NCI-H2227 (cell line): ENCODE measurements around the gene ROR1.
"Not testable (repeated sequence)": the region's sequence is repeated elsewhere in the genome, so short reads cannot be mapped to it uniquely, and the experiment has no call there.

Experiments used
- DNase-seq: peaks from one replicate; lab custom pipeline; 2025; ENCODE audit not compliant: unreplicated experiment; lab: John Stamatoyannopoulos, UW

Gene ROR1

DNA sequence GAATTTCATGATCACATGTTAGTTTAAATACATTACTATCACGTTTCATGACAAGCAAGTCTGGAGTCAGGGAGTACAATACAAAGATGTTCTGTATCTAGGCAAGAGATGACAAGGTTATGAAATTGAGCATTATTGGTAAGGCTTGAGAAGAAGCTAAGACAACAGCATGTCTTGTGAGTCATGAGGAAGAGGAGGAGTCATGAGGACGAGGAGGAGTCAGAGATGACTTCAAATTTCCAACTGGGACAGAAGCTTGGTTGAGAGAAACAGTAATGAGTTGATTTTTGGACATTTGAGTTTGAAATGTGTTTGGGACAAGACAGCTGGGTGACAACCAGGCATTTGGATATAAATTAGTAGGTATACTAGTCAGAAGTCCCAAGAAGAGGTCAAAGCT lies 425.3 kb downstream of the ROR1 start:
- DNase-seq: no peak

DNA sequence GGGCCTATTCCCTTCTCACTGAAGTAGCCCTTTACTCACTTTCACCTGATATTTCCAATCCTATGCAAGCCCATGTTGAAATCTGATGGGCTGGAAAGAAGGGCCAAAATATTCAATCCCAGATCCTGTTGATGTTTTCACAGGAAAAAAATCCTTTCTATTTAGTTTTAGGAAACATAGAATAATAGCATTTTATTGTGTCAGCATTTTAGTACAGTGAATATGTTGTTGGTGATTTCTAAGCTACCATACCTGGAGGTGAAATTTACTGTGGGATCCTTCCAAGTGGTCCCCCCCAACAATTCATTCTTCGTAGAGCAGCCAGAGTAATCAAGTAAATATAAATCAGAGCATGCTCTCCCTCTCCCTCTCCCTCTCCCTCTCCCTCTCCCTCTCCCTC lies 426.2 kb downstream of the ROR1 start:
- DNase-seq: no peak

DNA sequence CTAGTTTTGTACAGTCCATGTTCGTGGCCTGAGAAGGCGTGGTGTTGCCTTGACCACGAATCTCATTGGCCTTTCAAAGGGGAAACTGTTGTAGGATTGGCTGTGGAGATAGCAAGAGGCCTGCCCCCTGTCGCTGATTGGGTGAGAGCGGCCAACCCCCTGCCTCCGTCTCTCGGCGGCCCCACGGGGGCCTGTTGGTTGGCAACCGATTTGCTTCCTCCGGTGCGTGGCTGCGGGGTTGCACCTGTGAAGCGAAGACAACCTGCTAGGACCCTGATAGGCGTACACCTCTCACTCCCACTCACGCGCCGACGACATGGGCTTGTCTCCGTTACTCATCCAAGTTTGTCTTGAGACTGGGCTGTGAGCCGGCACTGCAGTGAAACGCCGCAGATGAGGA lies 429.6 kb downstream of the ROR1 start, which contains the start of gene UBE2U:
Gene UBE2U (plus strand): TSS at position 204 of the 400 bp plus-strand sequence. CDS start 428 bp downstream, outside the sequence.
- no peak for DNase-seq

DNA sequence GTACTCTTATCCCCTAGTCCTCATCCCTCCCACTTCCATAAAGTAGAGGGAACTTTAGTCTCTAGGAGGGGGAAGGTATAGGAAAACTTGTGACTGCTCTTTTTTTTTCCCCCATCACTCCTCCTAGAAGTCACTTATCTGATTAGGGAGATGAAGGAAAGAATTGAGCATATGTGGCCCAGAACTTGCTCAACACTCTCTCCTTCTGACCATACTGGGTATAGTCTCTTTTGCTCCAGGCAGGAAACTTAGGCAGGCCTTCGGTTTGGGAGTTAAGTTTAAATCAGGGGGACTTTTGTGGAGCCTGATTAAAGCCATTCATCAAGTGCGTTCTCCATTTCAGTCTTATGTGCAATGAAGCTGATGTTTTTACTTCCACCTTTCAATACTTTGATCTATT lies 435.4 kb downstream of the ROR1 start:
- DNase-seq: no peak

DNA sequence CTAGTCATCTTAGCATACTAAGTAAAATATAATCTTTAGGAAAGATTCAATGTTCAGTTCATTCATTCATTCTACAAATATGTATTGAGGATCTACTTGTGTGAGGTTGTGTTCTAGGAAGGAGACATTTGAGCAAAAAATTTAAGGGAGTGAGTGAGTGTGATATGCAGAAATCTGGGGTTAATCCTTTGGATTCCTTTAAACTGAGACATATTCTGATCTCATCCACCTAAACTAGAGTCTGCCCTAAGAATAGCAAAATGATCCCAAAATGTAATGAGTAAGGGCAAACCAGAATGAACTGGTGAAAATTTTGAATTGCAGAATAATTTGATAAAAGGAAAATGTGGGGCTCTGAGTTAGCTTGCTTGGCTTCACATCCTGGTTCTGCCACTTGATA lies 438.2 kb downstream of the ROR1 start:
- DNase-seq: no peak

DNA sequence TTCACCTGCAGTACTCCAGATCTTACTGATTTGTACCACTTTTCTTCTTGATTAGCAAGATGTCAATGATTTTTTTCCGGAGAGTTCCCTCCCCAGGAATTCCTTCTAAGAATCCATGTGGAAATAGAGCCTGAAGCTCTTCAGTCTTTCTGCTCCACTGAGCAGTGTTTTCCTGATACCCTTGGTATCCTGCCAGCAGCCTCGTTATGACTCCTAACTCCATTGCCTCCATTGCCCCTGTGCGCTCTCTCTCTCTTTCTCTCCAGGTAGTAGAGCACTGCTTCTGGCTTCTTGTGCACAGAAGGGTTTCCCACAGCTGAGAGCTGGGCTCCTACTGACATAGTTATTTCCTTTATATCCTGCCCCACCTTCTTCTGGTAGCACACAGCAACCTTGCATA lies 441.8 kb downstream of the ROR1 start:
- DNase-seq: no peak

DNA sequence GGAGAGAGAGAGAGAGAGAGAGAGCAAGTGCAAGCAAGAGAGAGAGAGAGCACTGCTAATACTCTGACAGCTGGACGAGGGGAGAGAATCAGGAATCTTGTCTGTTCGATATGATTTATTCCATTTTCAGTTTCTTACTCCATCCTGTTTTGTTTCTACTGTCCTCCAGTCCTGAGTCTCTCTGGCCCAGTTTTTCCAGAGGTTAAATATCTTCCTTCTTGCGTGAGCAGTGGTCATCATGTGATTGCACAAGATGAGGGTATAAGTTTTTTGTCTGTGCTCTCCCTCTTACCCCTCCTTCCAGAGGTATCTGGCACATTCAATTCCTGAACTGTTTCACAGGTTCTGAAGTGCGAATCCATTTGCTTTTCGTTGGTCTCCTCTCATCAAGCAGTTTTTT lies 446.4 kb downstream of the ROR1 start:
- DNase-seq: no peak

DNA sequence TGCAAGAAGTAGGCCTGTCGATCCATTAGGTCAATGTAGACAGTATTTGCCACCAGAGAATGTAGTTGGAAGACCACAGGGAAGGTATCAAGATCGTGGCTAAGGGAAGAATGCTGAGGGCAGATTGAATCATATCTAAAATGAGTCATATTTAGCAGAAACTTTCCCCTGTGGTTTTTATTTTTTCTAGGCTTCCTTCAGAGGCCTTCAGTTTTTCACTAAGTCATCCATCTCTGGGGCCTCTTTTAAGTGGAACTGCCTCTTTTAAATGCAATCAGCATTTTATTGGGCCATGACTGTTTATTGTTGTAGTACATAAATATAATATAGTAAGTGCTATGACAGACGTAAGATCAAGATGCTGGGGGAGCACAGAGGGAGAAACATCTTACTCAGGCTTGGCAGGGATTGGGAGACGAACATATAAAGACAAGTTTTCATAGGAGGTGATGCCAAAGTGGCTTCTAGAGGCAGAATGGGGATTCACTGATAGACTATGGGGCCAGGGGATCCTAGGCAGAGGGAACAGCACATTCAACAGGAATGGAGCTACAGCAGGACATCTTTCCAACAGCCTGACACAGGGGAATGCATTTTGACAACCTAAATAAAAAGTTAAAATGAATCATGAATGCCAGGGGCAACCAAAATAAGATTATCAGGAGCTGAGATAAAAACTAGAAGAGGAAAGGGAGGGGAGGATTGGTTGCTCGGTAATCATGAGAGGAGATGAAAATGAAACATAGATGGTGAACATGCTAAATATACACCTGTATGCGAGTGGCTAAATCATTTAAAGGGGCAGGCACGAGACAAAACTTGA lies 449.7 kb downstream of the ROR1 start:
- no peak for DNase-seq

DNA sequence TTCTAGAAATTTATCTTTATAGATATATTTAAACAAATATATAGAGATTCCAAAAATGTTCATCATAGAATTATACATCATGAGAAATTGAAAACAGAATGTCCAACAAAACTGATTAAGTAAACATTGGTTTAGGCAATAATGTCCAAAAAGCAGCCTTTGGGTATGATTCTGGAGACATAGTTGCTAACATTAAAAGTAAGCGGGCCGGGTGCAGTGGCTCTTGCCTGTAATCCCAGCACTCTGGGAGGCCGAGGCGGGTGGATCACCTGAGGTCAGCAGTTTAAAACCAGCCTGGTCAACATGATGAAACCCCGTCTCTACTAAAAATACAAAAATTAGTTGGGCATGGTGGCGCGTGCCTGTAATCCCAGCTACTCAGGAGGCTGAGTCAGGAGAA lies 450.4 kb downstream of the ROR1 start:
- not testable (repeated sequence) for DNase-seq

DNA sequence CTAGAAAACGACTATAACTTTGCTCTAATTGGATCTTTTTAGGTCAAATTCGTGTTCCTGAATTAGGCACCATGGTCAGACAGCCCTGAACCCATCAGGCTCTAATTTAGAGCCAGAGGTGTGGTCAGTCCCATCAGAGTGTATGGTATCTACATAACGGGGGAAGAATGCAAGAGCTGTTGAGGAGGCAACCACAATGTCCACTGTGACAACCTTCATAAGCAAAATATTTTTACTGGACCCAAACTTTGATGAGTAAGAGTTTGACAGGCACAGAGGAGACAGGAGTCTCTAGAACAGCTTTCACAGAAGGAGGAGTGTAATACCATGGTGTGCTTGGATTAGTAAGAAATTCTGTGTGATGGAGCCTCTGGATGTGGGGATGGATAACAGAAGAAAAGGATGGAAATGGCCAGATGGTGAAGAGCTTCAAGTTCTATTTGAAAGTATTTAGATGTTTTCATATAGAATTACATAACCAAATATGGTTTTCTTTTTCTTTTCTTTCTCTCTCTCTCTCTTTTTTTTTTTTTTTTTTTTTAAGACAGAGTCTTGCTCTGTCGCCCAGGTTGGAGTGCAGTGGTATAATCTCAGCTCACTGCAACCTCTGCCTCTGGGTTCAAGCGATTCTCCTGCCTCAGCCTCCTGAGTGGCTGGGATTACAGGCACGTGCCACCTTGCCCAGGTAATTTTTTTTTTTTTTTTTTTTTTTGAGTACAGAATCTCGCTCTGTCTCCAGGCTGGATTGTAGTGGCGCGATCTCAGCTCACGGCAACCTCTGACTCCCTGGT lies 454.5 kb downstream of the ROR1 start:
- no peak for DNase-seq

DNA sequence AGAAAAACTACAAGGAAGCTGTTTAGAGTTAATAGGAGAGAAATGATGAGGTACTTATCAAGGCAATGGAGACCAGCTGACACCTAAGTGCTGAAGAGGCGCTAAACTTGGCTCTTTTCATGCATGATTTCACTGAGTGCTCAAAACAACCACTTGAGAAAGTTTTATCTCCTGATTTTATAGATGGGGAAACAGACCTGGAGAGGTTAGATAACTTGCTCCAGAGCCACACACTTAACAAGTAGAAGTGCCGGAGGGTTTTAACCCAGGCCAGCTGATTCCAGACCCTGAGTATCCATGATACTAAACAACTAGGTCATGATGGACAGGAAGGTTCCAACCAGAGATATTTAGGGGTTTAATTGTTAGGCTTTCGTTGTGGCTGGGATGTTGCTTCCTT lies 455.5 kb downstream of the ROR1 start:
- no peak for DNase-seq
